Fibroblast of skin of left biceps (primary cell): ENCODE results near the gene CNTN5.

Experiments used
- DNase-seq, 2 experiments: peaks; one replicate each; pipeline ENCODE4 v3.0.0-alpha.2; 2013; ENCODE audit warnings: low read depth in 2 of 2

The CNTN5 gene

DNA sequence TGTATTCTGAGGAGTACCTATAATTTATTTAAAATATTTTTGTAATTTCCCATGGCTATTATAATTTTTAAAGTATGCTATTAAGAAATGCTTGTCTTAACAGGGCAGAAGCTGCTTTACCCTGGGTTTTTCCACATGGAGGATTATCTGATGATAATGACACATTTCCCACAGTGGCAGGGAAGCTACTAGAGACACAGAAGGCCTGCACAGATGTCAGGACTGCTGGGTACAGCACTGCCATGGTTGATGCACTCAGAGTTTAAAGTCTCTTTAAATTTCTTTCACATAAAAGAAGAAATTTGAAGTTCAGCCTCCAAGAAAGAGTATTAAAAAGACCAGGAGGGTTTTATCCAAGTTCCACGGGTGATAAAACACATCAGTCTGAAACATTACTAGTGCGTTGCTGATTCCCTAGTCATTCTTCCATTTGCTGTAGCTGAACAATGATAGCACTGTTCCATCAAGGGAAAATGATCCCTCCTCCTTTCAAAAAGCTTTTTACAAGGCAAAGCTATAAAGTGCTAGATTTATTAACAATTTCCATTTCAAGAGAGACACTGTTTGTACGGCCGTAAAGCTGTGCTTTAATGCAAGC lies 363.0 kb downstream of the CNTN5 start:
- DNase-seq: no peak

DNA sequence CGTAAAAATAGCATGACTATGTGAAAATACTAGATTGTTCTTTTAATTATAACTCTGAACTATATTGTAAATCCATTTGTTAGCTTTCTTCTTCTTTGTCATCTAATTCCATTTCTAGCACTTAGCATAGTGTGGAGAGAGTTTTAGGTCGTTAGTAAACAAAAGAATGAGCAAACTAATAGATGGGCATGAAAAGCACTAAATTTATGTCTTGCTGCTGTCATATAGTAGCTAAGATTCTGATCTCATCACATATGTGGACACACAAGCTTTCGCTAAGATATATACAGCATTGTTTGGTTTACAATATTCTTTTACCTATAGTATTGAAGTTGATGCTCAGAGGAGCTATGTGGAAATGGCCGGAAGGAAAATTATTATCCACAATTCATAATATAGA lies 370.5 kb downstream of the CNTN5 start:
- DNase-seq: no peak

DNA sequence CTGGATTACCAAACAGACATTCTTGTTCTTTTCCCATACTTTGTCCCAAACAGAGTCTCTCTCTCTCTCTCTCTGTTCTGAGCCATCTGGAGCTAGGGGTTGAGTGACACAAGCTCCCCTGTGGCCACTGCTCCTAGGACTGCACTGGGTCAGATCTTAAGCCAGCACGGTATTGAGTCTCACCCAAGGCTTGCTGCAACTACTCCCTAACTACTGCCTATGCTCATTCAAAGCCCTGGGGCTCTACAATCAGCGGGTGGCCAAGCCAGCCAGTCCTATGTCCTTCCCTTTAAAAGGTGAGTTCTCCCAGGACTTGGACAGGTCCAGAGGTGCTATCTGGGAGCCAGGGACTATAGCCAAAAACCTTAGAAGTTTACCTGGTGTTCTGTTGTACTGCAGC lies 385.6 kb downstream of the CNTN5 start:
- DNase-seq: no peak

DNA sequence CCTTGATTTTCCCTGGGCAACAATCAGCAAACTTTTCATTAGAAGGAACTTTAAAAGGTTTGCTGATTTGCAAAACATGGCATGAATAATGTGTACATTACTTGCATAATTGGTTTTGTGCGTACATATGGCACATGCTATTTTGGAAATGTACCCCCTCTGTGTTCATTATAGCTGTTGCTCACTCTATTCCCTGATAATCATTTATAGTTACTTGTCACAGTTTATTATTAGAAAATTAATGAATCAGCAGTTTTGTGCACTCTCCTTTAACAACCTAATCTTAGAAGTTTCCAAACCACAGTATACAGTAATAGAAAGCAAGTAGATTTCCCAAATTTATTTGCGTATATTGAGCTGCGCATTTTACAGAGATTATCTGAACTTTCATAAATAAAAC lies 389.9 kb downstream of the CNTN5 start:
- DNase-seq: no peak

DNA sequence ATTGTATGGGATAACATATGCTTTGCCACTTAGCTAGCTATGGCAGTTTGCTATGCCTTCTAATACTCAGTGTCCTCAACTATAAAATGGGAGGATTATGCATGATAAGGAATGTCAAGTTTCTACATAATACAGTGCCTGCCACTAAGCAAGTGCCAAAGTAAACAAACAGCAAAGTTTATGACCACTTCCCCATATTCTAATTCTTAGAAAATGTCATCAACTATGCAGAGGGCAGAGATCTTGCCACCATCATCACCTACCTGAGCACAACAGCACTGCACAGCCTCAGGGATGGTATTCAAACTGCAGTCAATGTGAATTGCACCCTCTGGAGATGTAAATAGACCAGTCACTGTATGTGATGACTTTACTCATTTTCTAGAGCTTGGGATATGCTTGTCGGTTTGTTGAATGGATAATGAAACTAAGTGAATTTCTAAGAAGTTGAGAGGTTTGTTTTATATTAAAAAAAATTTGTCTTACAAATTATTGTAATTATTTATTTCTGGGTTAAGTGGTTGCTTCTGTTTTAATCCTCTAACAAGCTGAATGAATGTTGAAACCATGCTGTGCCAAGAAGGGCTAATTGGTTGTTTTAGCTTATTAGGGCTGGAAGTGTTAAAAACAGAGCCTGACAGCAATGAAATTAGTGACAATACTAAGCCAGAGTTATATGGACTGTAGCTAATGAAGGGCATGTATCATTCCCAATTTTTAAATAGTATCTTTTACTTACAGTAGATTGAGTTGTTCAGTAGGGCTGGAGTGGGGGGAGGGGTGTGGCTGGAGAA lies 398.4 kb downstream of the CNTN5 start:
- no peak for DNase-seq

DNA sequence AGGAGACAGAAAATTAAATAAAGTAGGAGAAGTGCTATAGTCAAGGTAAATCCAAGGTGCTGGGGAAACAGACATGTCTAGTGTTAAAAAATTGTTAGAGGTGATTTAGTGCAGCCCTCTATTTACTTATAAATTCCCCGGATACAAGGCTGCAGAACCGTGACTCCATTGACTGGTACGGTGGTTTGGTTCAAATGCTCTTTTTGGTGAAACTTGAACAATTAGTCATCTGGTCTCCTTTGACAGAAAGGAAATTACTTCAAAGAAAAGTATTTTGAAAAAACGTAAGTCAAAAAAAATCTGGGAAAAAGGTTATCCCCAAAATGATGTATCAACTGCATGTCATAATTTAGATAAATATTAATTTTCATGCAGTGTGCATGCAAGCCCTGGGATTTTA lies 399.2 kb downstream of the CNTN5 start:
- DNase-seq: no peak

DNA sequence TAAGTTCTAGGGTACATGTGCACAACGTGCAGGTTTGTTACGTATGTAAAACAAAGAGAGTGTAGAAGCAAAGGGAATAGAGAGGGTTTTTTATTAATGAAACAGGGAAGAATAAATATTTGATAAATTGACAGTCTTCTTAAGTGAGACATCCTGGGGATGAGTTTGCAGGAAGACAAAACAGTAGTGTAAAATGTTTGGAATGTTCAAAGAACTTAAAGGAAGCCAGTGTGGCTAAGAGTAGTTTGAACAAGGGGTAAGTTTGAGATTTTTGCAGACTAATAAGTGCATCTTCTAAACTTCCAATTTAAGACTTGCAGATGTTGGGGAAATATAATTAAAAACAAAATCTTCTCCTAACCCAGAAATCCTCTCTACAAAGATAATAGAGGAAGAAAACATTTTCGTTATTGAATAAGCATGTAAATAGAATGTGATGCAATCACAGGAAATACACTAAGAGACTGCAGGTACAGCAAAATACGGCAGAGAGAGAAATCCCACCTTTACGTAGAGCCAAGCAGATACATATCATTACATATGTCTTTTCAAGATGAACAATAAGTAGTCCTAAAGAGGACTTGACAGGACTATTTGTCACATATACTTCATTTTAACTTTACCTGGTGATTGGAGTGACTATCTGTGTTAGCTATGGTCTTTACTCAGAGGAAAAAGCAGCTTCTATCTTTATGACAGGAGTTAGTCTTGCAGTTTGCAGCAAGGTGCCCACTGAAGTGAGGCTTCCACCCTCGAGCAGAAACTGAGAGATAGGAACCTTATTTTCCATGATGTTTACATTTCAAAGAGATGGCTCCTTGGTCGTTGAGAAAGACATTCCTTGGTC lies 402.1 kb downstream of the CNTN5 start:
- DNase-seq: no peak

DNA sequence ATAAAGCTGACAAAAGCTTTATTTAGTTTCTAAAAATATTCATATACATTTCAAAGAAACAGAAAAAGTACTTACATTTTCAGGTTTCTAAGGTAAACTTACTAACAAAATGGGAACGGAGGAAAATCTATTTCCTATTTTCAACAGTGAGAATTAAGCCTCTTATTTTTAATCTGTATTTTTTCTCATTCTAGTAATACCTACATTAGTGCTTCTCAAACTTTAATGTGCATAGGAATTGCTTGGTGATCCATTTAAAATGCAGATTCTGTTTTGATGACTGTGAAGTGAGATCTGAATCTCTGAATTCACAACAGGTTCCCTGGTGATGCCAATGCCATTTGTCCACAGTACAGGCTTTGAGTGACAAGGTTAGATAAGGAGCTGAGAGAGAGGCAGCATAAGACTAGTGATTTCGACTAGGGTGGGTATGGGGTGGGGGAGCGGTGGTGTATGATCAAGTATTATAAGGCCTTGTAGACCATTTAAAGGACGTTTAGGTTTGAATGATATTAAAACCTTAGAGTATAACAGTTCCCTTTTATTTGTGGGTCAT lies 402.8 kb downstream of the CNTN5 start:
- no peak for DNase-seq

DNA sequence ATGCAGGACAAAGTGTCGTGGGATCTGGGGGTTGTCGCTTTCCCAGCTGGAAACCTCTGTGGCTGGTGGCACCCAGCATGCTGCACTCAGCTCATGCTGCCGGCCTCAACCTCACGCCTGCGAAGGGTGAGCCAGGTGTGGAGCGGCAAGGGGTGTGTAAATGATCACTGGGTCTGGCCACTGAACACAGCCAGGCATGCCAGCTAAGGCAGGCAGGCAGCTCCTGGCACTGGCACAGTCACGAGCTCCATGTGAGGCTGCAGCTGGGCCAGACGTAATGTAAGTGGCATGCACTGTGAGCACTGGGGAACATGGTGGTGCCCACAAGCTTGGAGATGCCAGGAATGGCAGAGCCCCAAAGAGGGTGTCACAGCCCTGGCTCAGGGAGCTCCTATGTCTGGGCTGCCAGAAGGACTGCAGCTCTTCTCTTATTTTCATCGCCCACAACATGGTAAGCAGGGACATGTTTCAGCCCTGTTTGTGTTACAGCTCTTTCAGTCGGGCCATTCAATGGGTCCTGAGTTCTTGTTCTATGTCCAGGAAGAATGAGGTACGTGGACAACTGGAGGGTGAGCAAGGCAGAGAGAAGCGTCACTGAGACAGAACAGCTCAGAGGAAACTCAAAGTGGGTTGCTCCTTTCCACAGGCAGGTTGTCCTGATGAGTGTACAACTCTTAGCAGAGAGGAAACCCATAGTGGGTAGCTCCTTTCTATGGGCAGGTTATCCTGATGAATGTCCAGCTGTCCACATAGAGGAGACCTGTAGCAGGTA lies 403.8 kb downstream of the CNTN5 start:
- no peak for DNase-seq

DNA sequence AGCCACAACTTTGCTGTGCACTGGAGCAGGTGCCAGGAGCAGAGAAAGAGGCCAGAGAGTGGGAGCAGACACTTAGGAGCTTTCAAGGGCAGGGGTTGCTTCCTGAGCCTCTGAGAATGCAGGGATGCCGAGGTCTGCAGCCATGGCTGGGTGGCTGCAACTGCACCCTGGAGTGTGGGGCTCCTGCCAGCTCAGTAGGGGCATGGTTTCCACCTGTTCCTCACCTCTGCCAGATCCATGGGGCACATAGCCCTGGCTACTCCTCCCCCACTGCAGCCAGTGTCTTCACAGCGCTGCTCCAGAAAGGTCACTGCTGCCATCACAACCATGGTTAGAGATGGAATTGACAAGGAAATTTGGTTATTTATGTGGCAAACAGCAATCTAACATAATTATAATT lies 404.8 kb downstream of the CNTN5 start:
- no peak for DNase-seq

DNA sequence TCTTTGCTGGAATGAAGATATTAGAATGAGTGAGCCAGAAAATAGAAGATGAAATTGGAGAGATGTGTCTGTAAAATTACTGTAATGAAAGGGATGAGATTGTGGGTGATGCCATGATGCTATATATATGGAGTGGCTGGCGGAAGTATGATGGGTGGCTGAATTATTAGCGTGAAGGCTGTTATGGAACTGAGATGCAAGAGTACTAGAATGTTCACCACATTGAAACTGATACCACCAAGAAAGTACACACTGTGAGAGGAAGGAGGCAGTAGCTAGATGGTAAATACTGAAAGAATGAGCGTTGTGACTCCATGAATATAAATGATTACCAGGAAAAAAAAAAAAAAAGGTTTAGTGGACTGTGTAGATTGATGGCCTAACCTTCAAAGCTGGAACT lies 411.9 kb downstream of the CNTN5 start:
- DNase-seq: no peak

DNA sequence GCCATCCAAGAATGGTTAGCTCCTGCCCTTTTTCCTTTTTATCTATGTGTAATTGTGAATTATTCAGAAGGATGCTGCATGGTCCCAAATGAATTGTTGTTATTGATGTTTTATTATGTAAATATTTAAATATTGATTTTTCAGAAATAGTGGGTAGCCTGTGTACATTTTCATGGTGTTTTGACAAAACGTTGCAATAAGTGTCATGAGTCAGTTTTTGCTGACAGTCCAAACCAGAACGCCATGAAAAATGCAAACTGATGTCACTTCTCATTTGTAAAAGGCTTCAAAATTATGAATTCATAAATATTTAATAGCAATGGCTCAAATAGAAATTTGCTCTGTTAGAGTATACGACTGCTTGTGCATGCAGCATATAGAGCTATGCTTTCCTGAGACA lies 422.5 kb downstream of the CNTN5 start:
- no peak for DNase-seq

DNA sequence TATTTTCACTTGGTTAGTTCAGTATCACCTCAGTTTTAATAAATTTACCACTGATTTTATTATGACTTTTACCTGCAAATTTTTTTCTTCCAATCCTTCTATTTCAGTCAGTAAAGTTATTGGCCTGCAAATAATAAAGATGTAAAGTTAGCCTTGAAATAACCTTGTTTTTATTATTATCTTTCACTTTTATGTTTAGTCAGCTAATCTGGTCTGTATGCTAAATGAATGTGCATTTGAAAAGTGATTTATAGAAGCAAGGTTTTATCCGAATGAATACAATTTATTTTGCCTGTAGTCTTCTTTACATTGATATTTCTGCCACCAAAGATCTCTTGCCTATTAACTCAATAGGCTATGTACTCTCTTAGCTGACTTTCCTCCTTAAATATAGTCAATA lies 425.7 kb downstream of the CNTN5 start:
- no peak for DNase-seq

DNA sequence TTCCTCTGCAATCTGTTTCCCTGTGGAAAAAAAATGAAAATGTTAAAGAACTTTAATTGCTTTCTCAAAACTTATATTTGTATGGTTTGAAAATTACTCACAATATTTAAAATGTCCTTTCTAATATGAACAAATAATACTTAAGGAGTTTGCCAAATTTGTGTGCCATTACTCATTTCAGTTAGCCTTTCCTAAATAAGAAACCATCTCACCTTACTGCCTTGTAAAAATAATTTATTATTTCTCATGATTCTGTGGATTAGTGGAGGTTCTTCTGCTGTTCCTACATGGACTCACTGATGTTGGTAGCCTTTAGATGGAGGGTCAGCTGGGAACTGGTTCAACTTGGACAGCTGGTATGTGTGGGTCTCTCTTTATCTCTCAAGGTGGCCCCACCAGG lies 428.6 kb downstream of the CNTN5 start:
- DNase-seq: no peak

DNA sequence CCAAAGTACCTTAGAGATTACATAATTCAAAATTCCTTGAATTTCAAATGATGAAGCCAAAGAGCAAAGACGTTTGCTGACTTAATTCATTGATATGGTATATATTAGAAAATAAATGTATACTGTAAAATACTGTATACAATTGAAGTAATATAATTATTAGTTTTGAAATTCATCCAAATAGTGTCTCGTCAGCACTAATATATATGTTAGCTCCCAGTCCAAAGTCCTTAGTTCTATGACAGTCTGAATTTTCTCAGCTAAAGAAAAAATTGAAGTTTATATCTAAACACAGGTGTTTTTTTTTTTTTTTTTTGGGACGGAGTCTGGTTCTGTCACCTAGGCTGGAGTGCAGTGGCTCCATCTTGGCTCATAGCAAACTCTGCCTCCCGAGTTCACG lies 431.3 kb downstream of the CNTN5 start:
- no peak for DNase-seq

DNA sequence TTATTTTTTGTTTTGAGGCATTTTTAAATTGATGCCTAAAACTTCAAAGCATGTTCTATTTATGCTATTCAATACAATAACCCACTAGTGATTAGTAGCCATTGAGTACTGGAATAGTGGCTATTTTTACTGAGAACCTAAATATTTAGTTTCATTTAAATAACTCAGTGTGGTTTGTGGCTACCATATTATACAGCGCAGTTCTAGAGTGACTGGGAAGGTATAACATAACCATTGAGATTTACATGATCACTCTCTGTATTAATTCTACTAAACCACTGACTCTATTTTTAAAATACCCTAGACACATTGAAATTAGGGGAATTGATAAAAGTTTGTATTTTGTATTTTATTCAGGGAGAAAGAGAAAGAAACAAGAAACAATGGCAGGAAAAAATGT lies 441.2 kb downstream of the CNTN5 start:
- DNase-seq: no peak

DNA sequence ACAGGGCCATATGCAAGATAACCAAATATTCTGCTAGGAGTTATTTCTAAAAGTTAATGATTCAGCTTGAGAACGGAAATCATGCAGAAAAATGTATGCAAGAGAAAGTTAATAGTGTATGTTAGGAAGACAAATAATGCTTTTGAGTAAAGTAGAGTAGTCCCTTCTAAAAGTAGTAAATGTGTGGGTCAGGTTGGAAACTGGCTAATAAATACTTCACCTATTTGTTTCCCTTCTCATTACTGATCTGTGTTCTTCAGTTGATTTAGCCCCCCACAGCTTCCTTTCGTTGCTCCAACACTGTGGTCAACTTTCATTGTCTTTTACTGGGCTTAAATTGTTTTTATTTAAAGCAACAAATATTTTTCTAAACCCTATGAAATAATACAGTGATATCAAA lies 444.2 kb downstream of the CNTN5 start:
- DNase-seq: no peak

DNA sequence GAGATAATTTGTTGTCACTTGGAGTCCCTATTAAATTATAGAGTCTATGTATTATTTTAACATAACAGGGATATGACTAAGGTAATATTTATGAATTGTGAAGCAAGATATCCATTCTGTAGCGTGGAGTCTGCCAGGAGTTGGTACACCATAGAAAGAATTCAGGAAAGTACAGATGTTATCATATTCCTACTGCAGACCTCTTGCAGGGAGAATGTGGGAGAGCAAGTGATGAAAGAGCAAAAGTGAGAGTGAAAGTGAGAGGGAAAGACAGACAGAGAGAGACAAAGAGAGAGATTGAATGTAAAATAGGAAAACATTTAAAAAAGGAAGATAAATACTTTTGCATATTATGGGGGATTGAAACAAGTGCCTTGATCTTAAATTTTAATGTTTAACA lies 468.8 kb downstream of the CNTN5 start:
- peak in 1 of 2 experiments; percentile 9 for DNase-seq

DNA sequence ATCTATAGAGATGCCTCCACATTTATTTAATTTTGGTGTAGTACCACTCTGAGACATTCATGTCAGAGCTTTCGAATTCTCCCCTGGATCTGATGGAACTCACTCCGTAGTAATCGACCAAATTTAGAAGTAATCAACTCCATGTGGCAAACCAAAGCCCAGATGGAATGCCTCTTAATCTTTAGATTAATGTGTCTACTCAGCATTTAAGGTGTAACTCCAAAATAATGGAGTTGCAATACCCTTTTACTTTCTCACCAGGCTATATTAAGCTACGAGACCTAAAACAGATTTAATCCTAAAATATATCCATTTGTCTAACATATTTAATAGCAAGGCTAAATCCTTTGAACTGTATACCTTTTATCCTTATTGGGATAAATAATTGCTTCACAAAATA lies 473.3 kb downstream of the CNTN5 start:
- no peak for DNase-seq

DNA sequence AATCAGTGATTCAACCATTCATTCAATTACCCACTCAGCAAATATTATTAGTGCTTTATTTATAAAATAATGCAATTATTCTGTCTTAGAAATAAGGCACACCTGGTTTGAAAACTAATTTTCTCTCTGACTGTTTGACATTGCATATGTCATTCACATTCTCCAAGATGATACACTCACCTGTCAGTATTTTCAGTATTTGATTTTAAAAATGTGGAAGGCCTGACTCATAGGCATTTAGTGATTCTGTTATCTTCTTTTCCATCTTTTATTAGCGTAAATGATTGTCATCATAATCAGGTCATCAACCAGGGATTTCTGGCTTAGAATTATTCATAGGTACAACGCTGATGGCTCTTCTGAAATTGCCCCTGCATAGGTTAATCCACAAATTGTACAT lies 480.9 kb downstream of the CNTN5 start:
- no peak for DNase-seq

DNA sequence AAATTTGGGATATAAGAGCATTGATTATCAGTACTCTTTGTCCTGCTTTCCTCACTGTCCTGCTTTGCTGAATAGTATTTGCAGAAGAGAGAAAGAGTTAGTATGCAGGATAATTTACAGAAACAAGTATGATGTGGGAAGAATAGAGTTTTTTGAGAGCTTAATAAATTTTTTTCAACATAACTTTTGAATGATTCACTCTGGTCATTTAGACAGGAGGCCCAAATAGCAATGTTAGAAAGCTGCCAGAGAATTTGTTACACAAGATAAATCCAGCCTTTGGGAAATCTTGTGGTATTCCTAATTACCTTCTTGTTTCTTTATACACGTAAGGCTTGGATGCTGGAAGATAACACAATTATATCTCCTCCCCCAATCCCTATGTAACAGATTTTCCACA lies 484.6 kb downstream of the CNTN5 start:
- peak; percentile 77 for DNase-seq

DNA sequence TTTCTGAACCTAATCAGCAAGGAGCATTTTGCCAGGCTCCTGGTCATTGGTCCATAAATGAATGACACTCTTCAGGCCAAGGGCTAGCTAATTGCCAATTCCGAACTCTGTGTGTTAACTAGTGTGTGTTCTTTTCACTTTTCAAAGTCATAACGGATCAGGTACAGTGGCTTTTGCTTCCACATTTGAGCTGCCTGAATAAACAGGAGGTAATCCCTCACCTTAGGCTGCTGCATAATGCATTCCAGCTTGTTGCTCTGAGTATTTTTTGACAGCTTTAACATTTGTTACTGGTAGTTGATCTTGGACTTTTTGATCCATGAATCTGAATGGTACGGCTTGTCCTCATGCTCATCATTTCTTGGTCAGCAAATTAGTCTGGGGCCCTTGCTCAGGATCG lies 485.1 kb downstream of the CNTN5 start:
- no peak for DNase-seq
